ENCODE measurements around the gene KCNJ2.

KCNJ2 gene

GRCh38 chr17:70168044-70168976 is 1.0 kb upstream of the KCNJ2 start:
- no peaks in the 10 kb centered on the region; a peak in 1 of 22 replicates for H3K36me3 ChIP-seq
- H3K4me1 ChIP-seq = peaks cover 38 to 52% (median 42%) of the 10 kb centered on the region in 10 experiments
- H3K4me2 ChIP-seq = peak overlapping the region; percentile 75 to 95 (median 86)
- no peaks in the 10 kb centered on the region for H3K9me3 ChIP-seq (replicated peaks in 1 of 11)
- peaks cover 0 to 25% (median 10%) of the 10 kb centered on the region in 11 experiments; a peak in 11 of 22 replicates for H4K20me1 ChIP-seq
- H3K27ac ChIP-seq = peak overlapping the region; percentile 75 to 98 (median 92)
- TF ChIP-seq Cebpa-rat (IDR thresholded peaks at IDR 0.05) = no peak
- peak overlapping the region; percentile 76 to 96 (median 83) for H3K4me3 ChIP-seq
- H3K27me3 ChIP-seq = no peaks in the 10 kb centered on the region
- peak overlapping the region; percentile 81 to 97 (median 87) for H3K9ac ChIP-seq

GRCh38 chr17:70169709-70170597 is 621 bp downstream of the KCNJ2 start:
- Histone ChIP-seq H3K9ac (peak overlapping the region; percentile 82 to 97 (median 87)), H3K4me2 (peak overlapping the region; percentile 75 to 95 (median 86)), H3K27ac (peak overlapping the region; percentile 54 to 98 (median 92)), H4K20me1 (peaks cover 0 to 42% (median 10%) of the 10 kb centered on the region in 11 experiments; a peak in 13 of 22 replicates), H3K4me1 (peaks cover 43 to 62% (median 52%) of the 10 kb centered on the region in 10 experiments), H3K4me3 (peak overlapping the region; percentile 76 to 96 (median 83)), H3K36me3 (peaks cover 4 to 16% (median 11%) of the 10 kb centered on the region in 11 experiments), H3K27me3 (no peaks in the 10 kb centered on the region), H3K9me3 (replicated peaks in 1 of 11) (peaks cover 0 to 4% (median 4%) of the 10 kb centered on the region in 11 experiments; a peak in 15 of 22 replicates)
- peak in 2 of 11 experiments; percentile 6 to 54; a peak in 5 of 22 replicates for TF ChIP-seq Cebpa-rat (IDR thresholded peaks at IDR 0.05)

- TF ChIP-seq Cebpa-rat (IDR thresholded peaks at IDR 0.05) = no peak
- peak overlapping the region; percentile 82 to 97 (median 87); a peak in 18 of 22 replicates for H3K9ac ChIP-seq
- peak overlapping the region in 10 of 11 experiments; percentile 29 to 98 (median 92); a peak in 18 of 22 replicates for H3K27ac ChIP-seq
- peaks cover 0 to 54% (median 10%) of the 10 kb centered on the region in 11 experiments; a peak in 13 of 22 replicates for H4K20me1 ChIP-seq
- H3K4me3 ChIP-seq = peak overlapping the region; percentile 76 to 96 (median 83)
- peaks cover 7 to 14% (median 11%) of the 10 kb centered on the region in 11 experiments; a peak in 16 of 22 replicates for H3K9me3 ChIP-seq (replicated peaks in 1 of 11)
- no peaks in the 10 kb centered on the region for H3K27me3 ChIP-seq
- peaks cover 43 to 63% (median 55%) of the 10 kb centered on the region in 10 experiments for H3K4me1 ChIP-seq
- peak overlapping the region; percentile 75 to 95 (median 86) for H3K4me2 ChIP-seq
- H3K36me3 ChIP-seq = peaks cover 16 to 28% (median 23%) of the 10 kb centered on the region in 11 experiments
Measured at GRCh38 chr17:70171159-70171558, 1.8 kb downstream of the KCNJ2 start.

- H4K20me1 ChIP-seq = peaks cover 0 to 67% (median 17%) of the 10 kb centered on the region in 11 experiments; a peak in 14 of 22 replicates
- peak overlapping the region in 1 of 11 experiments; percentile 98; a peak in 1 of 22 replicates for H3K27ac ChIP-seq
- no peaks in the 10 kb centered on the region for H3K27me3 ChIP-seq
- peak overlapping the region in 7 of 10 experiments; percentile 76 to 96 (median 86); a peak in 13 of 20 replicates for H3K4me3 ChIP-seq
- TF ChIP-seq Cebpa-rat (IDR thresholded peaks at IDR 0.05) = no peak
- peaks cover 28 to 41% (median 36%) of the 10 kb centered on the region in 11 experiments for H3K36me3 ChIP-seq
- H3K4me2 ChIP-seq = peak overlapping the region; percentile 75 to 95 (median 86)
- H3K9me3 ChIP-seq (replicated peaks in 1 of 11) = peaks cover 7 to 14% (median 11%) of the 10 kb centered on the region in 11 experiments; a peak in 16 of 22 replicates
- H3K4me1 ChIP-seq = peaks cover 39 to 66% (median 50%) of the 10 kb centered on the region in 10 experiments
- H3K9ac ChIP-seq = peak overlapping the region in 6 of 11 experiments; percentile 3 to 97 (median 90); a peak in 8 of 22 replicates
Measured at GRCh38 chr17:70172449-70172848, 3.1 kb downstream of the KCNJ2 start.

GRCh38 chr17:70172923-70173322 is 3.6 kb downstream of the KCNJ2 start:
- TF ChIP-seq Cebpa-rat (IDR thresholded peaks at IDR 0.05) = peak in 1 of 11 experiments; percentile 21; a peak in 1 of 22 replicates
- H3K4me3 ChIP-seq = peak overlapping the region in 5 of 10 experiments; percentile 4 to 96 (median 87); a peak in 6 of 20 replicates
- peaks cover 0 to 72% (median 18%) of the 10 kb centered on the region in 11 experiments; a peak in 14 of 22 replicates for H4K20me1 ChIP-seq
- H3K4me2 ChIP-seq = peak overlapping the region; percentile 75 to 95 (median 86)
- H3K27me3 ChIP-seq = no peaks in the 10 kb centered on the region
- H3K9me3 ChIP-seq (replicated peaks in 1 of 11) = peaks cover 7 to 14% (median 11%) of the 10 kb centered on the region in 11 experiments; a peak in 16 of 22 replicates
- H3K36me3 ChIP-seq = peaks cover 31 to 45% (median 41%) of the 10 kb centered on the region in 11 experiments
- peak overlapping the region in 1 of 11 experiments; percentile 98; a peak in 1 of 22 replicates for H3K27ac ChIP-seq
- H3K4me1 ChIP-seq = peaks cover 39 to 66% (median 46%) of the 10 kb centered on the region in 10 experiments
- peak overlapping the region in 5 of 11 experiments; percentile 14 to 97 (median 91); a peak in 6 of 22 replicates for H3K9ac ChIP-seq

- Histone ChIP-seq H3K36me3 (peaks cover 31 to 50% (median 42%) of the 10 kb centered on the region in 11 experiments), H3K4me2 (peak overlapping the region; percentile 75 to 95 (median 86)), H3K9ac (peak overlapping the region in 1 of 11 experiments; percentile 33; a peak in 1 of 22 replicates), H3K27me3 (no peaks in the 10 kb centered on the region), H3K4me3 (peak overlapping the region in 4 of 10 experiments; percentile 15 to 96 (median 84); a peak in 2 of 20 replicates), H3K27ac (peak overlapping the region in 1 of 11 experiments; percentile 15; a peak in 1 of 22 replicates), H3K9me3 (replicated peaks in 1 of 11) (peaks cover 7 to 14% (median 11%) of the 10 kb centered on the region in 11 experiments; a peak in 16 of 22 replicates), H4K20me1 (peaks cover 0 to 77% (median 18%) of the 10 kb centered on the region in 11 experiments; a peak in 14 of 22 replicates), H3K4me1 (peaks cover 39 to 68% (median 45%) of the 10 kb centered on the region in 10 experiments)
- no peak for TF ChIP-seq Cebpa-rat (IDR thresholded peaks at IDR 0.05)
Measured at GRCh38 chr17:70173681-70174080, 4.3 kb downstream of the KCNJ2 start.

- Histone ChIP-seq H3K4me1 (peaks cover 0 to 24% (median 7%) of the 10 kb centered on the region in 10 experiments; a peak in 8 of 20 replicates), H3K27me3 (no peaks in the 10 kb centered on the region), H3K4me2 (no peak overlapping the region), H3K36me3 (peaks cover 13 to 48% (median 36%) of the 10 kb centered on the region in 11 experiments; a peak in 21 of 22 replicates), H3K9ac (no peak overlapping the region), H3K9me3 (replicated peaks in 1 of 11) (no peaks in the 10 kb centered on the region), H3K4me3 (no peak overlapping the region), H3K27ac (no peak overlapping the region), H4K20me1 (peaks cover 0 to 57% (median 9%) of the 10 kb centered on the region in 11 experiments; a peak in 10 of 22 replicates)
- no peak for TF ChIP-seq Cebpa-rat (IDR thresholded peaks at IDR 0.05)
Measured at GRCh38 chr17:70181376-70181775, 12.0 kb downstream of the KCNJ2 start.

Data from BLaER1 treated with 17β-estradiol and CSF1 and Interleukin-3, amounts not matched to agents 10 nM and 100 nM (cell line).